GM21528 (cell line): ENCODE measurements around the gene ZNF548.
"Not testable (repeated sequence)": the region's sequence is repeated elsewhere in the genome, so short reads cannot be mapped to it uniquely, and the experiment has no call there.

Experiments used
- ATAC-seq: cut with Tn5 transposase; IDR thresholded peaks from one replicate; pipeline ENCODE4 v1.9.1; 2021; ENCODE audit warnings: mild to moderate bottlenecking, moderate library complexity; ENCODE audit not compliant: unreplicated experiment, low FRiP score

ZNF548 gene

DNA sequence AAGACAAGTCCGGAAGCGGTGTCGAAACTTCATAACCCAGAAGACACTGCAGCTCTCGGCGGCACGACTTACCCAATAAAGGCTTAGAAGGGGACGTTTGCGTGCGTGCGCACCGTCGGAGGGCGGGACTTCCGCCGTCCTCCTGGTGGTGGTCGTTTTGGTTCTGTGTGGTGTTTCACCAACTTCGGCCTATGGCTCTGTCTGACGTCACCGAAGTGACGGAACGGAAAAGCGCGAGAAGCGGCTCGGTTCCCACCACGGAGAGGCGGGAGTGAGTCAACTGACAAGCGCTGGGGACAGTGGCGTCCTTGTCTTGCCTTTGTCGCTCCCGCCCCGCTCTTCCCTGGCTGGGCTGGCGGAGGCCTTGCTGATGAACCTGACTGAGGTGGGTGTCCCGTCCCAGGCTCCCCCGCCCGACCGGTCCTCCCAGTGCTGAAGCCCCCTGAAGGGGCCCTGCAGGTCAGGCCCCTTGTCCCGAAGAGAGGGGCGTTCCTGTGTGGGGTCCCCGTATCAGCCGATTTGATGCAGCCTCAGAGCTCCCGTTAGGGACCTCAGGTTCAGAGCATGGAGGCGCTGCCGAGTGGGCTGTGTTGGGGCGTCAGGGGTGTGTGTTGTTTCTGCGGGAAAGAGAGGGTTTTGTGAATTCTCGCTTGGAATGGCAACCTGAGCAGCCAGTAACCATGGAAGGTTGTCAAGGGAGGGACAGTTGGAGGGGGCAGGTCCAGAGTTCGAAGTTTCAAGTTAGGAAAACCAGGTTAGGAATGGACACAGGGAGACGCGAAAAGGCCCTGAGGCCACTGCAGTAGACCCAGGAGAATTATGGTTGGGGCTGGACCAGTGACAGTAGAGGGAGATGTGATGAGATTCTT lies at the start of gene ZNF548:
TSS of gene ZNF548 (plus strand) at position 125 of the 869 bp plus-strand sequence. CDS start at position 371, 246 bp downstream.
- peak; percentile 98 for ATAC-seq

DNA sequence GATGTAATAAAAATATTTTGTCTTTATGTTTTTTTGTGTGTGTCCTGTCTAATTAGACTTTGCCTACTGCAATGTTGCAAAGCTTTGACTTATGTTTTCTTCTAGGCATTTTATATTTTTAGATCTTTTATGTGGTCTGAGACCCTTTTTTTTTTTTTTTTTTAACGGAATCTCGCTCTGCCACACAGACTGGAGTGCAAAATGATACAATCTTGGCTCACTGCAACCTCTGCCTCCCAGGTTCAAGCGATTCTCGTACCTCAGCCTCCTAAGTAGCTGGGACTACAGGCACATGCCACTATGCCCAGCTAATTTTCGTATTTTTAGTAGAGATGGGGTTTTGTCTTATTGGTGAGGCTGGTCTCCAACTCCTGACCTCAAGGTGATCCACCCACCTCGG lies 47.1 kb upstream of the ZNF548 start:
- ATAC-seq = no peak

DNA sequence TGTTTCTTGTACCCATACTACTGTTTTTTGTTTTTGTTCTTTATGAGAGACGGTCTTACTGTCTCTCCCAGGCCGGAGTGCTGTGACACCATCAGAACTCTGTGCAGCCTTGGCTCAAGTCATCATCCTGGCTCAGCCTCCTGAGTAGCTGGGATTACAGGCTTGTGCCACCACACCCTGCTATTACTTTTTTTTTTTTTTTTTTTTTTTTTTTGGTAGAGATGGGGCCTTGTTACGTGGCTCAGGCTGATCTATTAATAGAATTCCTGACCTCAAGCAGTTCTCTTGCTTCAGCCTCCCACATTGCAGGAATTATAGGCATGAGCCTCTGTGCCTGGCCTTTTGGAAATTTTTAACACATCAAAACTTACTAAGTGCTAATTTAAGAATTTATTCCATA lies 41.5 kb upstream of the ZNF548 start:
- no peak for ATAC-seq

DNA sequence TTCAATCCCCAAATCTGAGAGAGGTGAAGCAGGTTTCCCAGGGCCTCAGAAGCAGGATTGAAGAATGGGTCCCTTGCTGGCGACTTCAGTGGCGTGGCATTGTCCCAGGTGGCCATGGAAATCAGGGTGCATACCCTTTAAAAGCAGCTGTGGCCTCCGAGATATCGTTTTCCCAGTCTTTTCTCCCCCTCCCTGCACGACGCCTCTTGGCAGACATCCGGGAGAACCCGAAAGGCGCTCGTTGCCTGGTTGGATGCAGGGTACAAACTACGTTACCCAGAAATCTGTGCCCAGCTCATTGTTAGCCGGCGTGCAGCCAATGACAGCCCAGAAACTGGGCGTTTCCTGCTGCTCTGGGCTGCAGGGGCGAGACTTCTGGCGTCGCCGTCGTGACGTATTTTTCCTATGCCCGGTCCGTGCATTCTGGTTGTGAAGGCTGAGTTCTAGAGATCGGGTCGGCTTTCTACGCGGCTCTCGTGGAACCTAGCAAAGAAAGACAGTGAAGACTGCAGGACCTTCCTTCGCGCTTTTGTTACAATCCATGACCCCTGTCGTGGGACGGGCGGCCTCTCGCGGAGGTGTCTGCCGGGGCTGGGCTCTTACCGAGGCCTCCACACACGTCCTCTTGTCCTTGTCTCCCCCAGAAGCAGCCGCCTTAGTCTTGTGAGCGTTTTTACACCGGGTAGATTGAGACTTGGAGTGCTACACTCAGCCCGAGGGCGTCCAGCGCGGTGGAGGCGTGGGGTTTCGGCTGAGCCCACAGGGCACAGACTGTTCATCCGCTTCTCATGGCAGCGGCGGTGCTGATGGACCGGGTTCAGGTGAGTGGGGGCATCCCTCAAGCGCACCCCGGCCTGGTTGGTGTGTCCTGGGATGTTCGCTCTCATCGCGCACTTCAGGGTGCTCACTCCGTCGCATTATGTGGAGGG lies 38.5 kb upstream of the ZNF548 start, which contains the start of gene ZNF304:
TSS of gene ZNF304 (plus strand) at position 395 of the 929 bp plus-strand sequence. CDS start at position 789, 394 bp downstream.
- peak; percentile 95 for ATAC-seq

DNA sequence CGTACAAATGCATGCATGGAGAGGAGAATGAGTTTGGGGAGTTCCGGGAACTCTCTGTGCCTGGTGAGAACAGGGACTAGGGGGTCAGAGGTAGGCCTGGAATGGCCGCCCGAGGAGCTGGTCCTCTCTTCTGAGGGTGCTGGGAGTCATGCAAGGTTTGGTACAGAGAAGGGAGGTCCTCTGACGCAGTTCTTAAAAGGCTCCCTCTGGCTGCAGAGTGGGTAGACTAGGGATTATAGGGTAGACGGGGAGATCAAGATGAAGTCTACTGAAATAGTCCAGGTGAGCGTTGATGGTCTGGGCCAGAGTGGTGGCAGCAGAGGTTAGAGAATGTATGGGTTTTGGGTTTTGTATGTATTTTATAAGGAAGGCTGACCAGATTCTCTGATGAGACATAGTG lies 37.8 kb upstream of the ZNF548 start:
- ATAC-seq = no peak

DNA sequence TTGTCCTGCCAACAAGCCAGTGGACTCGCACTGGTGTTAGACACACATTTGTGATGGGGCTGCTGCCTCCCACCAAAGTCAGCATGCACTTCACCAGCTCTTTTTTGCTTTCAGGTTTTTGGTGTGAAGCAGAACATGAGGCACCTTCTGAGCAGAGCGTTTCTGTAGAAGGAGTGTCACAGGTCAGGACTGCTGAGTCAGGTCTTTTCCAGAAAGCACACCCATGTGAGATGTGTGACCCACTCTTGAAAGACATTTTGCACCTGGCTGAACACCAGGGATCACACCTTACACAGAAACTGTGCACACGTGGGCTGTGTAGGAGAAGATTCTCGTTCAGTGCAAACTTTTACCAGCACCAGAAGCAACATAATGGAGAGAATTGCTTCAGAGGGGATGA lies 33.7 kb upstream of the ZNF548 start:
- no peak for ATAC-seq

DNA sequence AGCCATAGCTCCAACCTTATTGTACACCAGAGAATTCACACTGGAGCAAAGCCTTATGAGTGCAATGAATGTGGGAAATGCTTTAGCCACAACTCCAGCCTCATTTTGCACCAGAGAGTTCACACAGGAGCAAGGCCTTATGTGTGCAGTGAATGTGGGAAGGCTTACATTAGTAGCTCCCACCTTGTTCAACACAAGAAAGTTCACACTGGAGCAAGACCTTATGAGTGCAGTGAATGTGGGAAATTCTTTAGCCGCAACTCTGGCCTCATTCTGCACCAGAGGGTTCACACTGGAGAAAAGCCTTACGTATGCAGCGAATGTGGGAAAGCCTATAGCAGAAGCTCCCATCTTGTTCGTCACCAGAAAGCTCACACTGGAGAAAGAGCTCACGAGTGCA lies 32.2 kb upstream of the ZNF548 start:
- no peak for ATAC-seq

DNA sequence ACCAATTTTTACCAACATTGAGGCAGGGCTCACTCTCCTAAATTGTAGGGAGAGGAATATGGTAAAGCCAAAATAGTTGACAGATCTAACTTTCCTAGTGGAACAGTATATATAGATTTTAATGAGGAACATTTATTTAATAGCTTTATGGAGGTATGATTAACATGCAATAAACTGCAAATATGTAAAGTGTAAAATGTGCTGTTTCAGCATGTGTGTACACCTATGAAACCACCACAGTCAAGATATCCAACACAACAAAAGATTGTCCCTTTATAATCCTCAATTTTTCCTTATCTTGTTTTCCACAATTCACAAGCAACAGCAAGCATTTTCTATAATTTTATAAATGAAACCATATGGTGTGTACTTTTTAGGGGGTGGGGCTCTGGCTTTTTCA lies 30.4 kb upstream of the ZNF548 start:
- ATAC-seq = no peak

DNA sequence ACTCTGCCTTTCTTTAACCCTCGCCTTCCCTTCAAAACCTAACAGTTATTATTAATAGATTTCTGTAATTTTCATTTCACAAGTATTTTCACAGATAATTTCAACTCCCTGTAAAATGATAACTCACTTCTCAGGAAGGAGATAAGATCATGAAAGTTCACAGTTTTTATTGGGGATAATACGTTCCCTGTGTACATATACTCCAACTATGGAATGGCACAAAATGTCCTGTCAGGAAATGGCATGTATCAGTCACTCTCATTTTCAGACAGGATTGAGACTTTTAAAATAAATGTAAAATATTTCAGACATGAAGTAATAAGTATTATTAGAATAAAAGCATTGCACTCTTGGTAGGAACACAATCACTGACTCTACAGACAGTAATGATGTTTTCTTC lies 27.2 kb upstream of the ZNF548 start:
- no peak for ATAC-seq

DNA sequence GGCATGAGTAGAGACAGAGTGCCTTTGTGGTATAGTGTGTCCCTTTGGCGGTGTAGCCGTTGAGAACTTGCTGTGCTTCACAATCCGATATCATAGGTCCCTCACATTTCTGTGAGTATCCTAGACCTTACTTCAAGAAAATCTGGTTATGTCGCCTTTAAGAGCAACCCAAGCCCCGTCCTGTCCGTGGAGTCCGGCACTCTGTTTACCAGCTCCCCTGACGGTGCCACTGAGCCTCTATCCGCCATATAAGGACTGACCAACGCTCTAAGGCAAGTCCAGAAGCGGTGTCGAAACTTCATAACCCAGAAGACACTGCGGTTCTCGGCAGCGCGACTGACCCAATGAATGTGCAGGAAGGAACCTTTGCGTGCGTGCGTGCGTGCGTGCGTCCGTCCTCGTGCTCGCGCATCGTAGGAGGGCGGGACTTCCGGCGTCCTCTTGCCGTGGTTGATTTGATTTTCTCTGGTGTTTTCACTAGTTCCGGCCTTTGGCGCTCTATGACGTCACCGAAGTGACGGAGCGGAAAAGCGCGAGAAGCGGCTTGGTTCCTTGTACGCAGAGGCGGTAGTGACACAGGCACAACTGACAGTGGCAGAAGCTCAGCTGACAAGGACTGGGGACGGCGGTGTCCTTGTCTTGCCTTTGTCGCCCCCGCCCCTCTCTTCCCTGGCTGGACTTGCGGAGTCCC lies 26.5 kb upstream of the ZNF548 start, which contains the start of the genes TRAPPC2B and ZNF547:
TSS of gene TRAPPC2B (plus strand) at position 555 of the 691 bp plus-strand sequence. CDS start 1,283 bp downstream, outside the sequence.
TSS of gene ZNF547 (plus strand) at position 555 of the 691 bp plus-strand sequence. CDS start 5,005 bp downstream, outside the sequence.
- peak; percentile 93 for ATAC-seq

DNA sequence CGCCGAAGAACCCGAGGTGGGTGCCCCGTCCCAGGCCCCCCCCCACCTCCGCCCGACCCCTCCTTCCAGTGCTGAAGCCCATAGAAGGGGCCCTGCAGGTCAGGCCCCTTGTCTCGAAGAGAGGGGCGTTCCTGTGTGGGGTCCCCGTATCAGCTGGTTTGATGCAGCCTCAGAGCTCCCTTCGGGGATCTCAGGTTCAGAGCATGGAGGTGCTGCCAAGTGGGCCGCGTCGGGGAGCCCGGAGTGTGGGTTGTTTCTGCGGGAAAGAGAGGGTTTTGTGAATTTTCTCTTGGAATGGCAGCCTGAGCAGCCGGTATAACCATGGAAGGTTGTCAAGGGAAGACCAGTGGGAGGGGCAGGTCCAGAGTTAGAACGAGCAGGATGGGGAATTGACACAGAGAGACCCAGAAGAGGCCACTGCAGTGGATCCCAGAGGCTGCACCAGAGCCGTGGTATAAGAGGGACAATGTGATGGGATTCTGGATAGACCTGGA lies 25.9 kb upstream of the ZNF548 start:
- no peak for ATAC-seq

DNA sequence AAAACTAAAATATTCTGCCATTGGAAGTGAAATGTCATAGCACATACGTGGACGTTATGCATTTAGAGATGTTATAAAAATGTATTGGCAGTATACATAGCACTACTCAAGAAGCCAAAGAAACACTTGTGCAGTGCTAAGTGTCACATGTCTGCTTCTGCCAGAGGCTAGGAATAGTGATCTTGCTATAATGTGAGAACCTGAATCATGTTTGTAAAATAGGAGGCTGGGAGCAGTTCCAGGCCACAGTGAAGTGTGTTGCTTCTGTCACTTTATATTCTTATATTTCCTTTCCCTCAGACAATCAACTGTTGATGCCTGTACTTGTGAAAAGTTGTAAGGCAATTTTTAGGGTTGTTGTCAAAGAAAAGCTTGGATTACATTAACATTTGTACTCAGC lies 22.9 kb upstream of the ZNF548 start:
- ATAC-seq = no peak

DNA sequence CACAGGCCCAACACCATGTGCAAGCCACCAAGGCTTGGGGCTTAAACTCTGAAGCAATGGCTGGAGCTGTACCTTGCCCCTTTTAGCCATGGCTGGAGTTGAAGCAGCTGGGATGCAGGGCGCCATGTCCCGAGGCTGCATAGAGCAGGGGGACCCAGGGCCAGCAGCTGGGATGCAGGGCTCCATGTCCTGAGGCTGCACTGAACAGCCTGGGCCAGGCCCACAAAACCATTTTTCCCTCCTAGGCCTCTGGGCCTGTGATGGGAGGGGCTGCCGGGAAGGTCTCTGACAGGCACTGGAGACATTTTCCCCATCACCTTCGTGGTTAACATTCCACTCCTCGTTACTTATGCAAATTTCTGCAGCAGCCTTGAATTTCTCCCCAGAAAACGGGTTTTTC lies 15.5 kb upstream of the ZNF548 start:
- ATAC-seq = no peak

DNA sequence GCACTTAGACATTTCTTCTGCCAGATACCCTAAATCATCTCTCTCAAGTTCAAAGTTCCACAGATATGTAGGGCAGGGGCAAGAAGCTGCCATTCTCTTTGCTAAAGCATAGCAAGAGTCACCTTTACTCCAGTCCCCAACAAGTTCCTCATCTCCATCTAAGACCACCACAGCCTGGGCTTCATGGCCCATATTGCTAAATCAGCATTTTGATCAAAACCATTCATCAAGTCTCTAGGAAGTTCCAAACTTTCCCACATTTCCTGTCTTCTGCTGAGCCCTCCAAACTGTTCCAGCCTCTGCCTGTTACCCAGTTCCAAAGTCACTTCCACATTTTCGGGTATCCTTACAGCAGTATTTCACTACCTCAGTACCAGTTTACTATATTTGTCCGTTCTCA lies 15.0 kb upstream of the ZNF548 start:
- ATAC-seq = not testable (repeated sequence)

DNA sequence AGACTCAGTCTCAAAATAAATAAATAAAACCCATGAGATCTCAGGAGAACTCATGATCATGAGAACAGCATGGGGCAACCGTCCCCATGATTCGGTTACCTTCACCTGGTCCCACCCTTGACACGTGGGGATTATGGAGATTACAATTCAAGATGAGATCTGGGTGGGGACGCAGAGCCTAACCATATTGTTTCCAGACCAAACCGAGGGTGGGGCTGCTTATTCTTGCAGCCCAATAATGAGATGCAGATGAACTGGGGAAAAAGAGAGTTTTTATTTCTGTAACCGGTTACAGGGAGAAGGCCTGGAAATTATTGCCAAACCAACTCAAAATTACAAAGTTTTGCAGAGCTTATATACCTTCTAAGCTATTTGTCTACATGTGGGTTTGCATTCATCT lies 13.5 kb upstream of the ZNF548 start:
- ATAC-seq = no peak

DNA sequence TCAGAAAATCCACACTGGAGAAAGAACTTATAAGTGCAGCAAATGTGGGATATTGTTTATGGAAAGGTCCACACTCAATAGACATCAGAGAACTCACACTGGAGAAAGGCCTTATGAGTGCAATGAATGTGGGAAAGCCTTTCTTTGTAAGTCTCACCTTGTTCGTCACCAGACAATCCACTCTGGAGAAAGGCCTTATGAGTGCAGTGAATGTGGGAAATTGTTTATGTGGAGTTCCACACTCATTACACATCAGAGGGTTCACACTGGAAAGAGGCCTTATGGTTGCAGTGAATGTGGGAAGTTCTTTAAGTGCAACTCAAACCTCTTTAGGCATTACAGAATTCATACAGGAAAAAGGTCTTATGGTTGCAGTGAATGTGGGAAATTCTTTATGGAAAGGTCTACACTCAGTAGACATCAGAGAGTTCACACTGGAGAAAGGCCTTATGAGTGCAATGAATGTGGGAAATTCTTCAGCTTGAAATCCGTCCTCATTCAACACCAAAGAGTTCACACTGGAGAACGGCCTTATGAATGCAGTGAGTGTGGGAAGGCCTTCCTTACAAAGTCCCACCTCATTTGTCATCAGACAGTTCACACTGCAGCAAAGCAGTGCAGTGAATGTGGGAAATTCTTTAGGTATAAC lies 12.0 kb upstream of the ZNF548 start:
- no peak for ATAC-seq

DNA sequence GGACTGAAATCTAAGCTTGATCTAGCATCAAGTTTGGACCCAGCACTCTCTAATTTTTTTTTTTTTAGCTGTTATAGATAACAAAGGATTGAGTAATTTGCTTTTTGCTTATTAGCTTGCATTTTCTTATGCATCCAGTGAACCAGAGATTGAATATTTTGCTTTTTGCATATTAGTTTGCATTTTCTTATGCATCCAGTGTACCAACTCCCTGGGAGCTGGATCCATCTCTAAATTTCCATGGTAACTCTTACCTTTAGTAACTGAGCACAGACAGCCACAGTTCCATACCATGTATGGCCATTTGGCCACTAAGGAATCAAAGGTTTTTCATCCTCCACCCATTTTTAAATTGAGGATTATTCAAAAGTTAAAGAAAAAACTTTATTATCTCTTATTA lies 8.7 kb upstream of the ZNF548 start:
- ATAC-seq = no peak

DNA sequence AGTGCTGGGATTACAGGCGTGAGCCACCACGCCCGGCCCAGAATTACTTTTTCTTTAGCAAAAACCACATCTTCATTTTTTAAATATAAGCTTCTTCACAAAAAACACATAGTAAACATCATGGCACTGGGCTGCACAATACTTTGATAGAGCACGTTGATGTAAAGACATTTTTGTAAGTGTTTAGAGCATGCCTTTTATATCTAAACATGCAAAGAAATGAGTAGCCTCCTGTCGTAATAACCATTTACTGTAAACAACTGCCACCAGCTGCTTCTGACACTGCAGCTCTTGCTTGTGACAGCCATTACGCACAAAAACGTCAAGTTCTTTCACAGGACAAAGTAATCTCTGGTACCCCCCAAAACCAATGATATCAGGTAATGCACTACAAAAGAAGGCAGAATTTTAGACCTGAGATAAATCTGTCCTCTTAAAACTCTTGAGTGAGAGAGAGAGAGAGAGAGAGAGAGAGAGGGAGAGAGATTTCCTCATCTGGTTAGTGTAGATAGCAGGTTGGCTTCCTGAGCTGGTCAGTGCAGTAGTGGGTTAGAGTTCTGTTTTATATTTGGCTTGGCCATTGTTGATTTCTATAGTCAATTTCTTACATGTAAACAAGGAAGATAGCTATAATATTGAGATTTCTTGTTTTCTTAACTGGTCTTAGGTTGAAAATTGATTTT lies 6.7 kb upstream of the ZNF548 start:
- ATAC-seq = no peak

DNA sequence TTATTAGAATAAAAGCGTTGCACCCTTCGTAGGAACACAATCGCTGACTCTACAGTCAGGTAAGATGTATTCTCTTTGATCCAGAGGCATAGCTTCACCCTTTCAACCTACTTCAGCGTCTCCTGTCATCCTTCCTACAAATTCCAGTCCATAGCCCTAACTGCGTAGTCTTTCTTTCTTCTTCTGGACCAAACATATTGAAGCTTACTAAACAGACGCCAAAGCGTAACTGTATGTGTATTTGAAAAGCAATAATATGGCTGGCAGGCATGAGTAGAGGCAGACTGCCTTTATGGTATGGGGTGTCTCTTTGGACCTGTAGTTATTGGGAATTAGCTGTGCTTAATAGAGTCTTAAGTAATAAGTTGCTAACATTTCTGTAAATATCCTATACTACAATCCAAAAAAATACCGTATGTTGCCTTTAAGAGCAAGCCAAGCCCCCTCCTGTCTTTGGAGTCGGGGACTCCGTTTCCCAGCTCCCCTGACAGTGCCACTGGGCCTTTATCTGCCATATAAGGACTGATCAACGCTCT lies 392 bp upstream of the ZNF548 start:
- peak; percentile 21 for ATAC-seq
